ENCODE measurements around the gene FIGNL2. TPM values are rescaled to one million over a fixed set of nuclear protein-coding genes. Genes with fewer than 3 reads are reported as not detected.
"Not testable (repeated sequence)": the region's sequence is repeated elsewhere in the genome, so short reads cannot be mapped to it uniquely, and the experiment has no call there.

The FIGNL2 gene
- total RNA-seq, 1 donor from 2014 or later = 6.7 TPM

GRCh38 chr12:51801027-51801426 lies 47.5 kb downstream of the FIGNL2 start:
- DNase-seq (ENCODE audit: low read depth) (no peak), FAIRE-seq (no peak)
- no peak overlapping the region for H3K27ac ChIP-seq (ENCODE audit: low read depth, low read length)
- no peak overlapping the region for H3K4me3 ChIP-seq (ENCODE audit: insufficient read depth, low read depth, low read length)
- peaks cover 3% of the 10 kb centered on the region for H3K9me3 Mint-ChIP-seq (ENCODE audit: unreplicated experiment)
- H2AFZ ChIP-seq (ENCODE audit: low read depth, low read length) = no peak overlapping the region
- H3K4me1 ChIP-seq (ENCODE audit: insufficient read depth, low read length) = no peaks in the 10 kb centered on the region
- no peak overlapping the region for H3K4me3 Mint-ChIP-seq (ENCODE audit: unreplicated experiment)
- no peaks in the 10 kb centered on the region for H3K27me3 ChIP-seq (ENCODE audit: insufficient read depth, low read length)
- peaks cover 4% of the 10 kb centered on the region for H3K4me1 Mint-ChIP-seq (ENCODE audit: low read depth, unreplicated experiment)
- no peaks in the 10 kb centered on the region for H3K9me3 ChIP-seq (ENCODE audit: insufficient read depth, low read depth, low read length)
- H3K36me3 Mint-ChIP-seq (ENCODE audit: low read depth, unreplicated experiment) = peaks cover 15% of the 10 kb centered on the region
- no peaks in the 10 kb centered on the region for H3K36me3 ChIP-seq (ENCODE audit: insufficient read depth, low read length)
- no peaks in the 10 kb centered on the region for H3K79me2 ChIP-seq (ENCODE audit: insufficient read depth, low read length)
- no peaks in the 10 kb centered on the region for H4K20me1 ChIP-seq (ENCODE audit: insufficient read depth, low read length)
- TF ChIP-seq CTCF (IDR thresholded peaks at IDR 0.05; ENCODE audit: insufficient read depth, low read depth, low read length) (no peak), EZH2 (IDR thresholded peaks at IDR 0.05; ENCODE audit: insufficient read depth, low read length) (no peak)
- no peak overlapping the region for H3K27ac Mint-ChIP-seq (ENCODE audit: unreplicated experiment)
- H3K9ac ChIP-seq (ENCODE audit: low read length) = no peak overlapping the region
- peaks cover 2% of the 10 kb centered on the region for H3K27me3 Mint-ChIP-seq (ENCODE audit: low read depth, unreplicated experiment)
- H3K4me2 ChIP-seq (ENCODE audit: low read length) = no peak overlapping the region

GRCh38 chr12:51798501-51798900 lies 50.0 kb downstream of the FIGNL2 start:
- no peak for DNase-seq (ENCODE audit: low read depth)
- no peak overlapping the region for H3K27ac ChIP-seq (ENCODE audit: low read depth, low read length)
- H3K4me1 ChIP-seq (ENCODE audit: insufficient read depth, low read length) = no peaks in the 10 kb centered on the region
- no peak overlapping the region for H3K9ac ChIP-seq (ENCODE audit: low read length)
- peaks cover 4% of the 10 kb centered on the region for H3K4me1 Mint-ChIP-seq (ENCODE audit: low read depth, unreplicated experiment)
- H3K27me3 ChIP-seq (ENCODE audit: insufficient read depth, low read length) = no peaks in the 10 kb centered on the region
- H3K4me3 ChIP-seq (ENCODE audit: insufficient read depth, low read depth, low read length) = no peak overlapping the region
- H2AFZ ChIP-seq (ENCODE audit: low read depth, low read length) = no peak overlapping the region
- no peaks in the 10 kb centered on the region for H3K36me3 ChIP-seq (ENCODE audit: insufficient read depth, low read length)
- no peaks in the 10 kb centered on the region for H4K20me1 ChIP-seq (ENCODE audit: insufficient read depth, low read length)
- H3K4me2 ChIP-seq (ENCODE audit: low read length) = no peak overlapping the region
- no peaks in the 10 kb centered on the region for H3K9me3 ChIP-seq (ENCODE audit: insufficient read depth, low read depth, low read length)
- FAIRE-seq = no peak
- H3K79me2 ChIP-seq (ENCODE audit: insufficient read depth, low read length) = no peaks in the 10 kb centered on the region
- H3K27ac Mint-ChIP-seq (ENCODE audit: unreplicated experiment) = no peak overlapping the region
- peaks cover 19% of the 10 kb centered on the region for H3K36me3 Mint-ChIP-seq (ENCODE audit: low read depth, unreplicated experiment)
- H3K4me3 Mint-ChIP-seq (ENCODE audit: unreplicated experiment) = no peak overlapping the region
- peaks cover 3% of the 10 kb centered on the region for H3K9me3 Mint-ChIP-seq (ENCODE audit: unreplicated experiment)
- TF ChIP-seq EZH2 (IDR thresholded peaks at IDR 0.05; ENCODE audit: insufficient read depth, low read length) = no peak
- TF ChIP-seq CTCF (IDR thresholded peaks at IDR 0.05; ENCODE audit: insufficient read depth, low read depth, low read length) = no peak
- peaks cover 2% of the 10 kb centered on the region for H3K27me3 Mint-ChIP-seq (ENCODE audit: low read depth, unreplicated experiment)

GRCh38 chr12:51798051-51798450 lies 50.5 kb downstream of the FIGNL2 start:
- H3K4me3 Mint-ChIP-seq (ENCODE audit: unreplicated experiment); DNase-seq (ENCODE audit: low read depth); H3K4me1 ChIP-seq (ENCODE audit: insufficient read depth, low read length); H3K4me3 ChIP-seq (ENCODE audit: insufficient read depth, low read depth, low read length); H2AFZ ChIP-seq (ENCODE audit: low read depth, low read length); H3K9me3 Mint-ChIP-seq (ENCODE audit: unreplicated experiment); H3K9ac ChIP-seq (ENCODE audit: low read length); H3K27ac ChIP-seq (ENCODE audit: low read depth, low read length); H3K79me2 ChIP-seq (ENCODE audit: insufficient read depth, low read length); H3K9me3 ChIP-seq (ENCODE audit: insufficient read depth, low read depth, low read length); H3K4me1 Mint-ChIP-seq (ENCODE audit: low read depth, unreplicated experiment); FAIRE-seq; H3K4me2 ChIP-seq (ENCODE audit: low read length); H3K36me3 ChIP-seq (ENCODE audit: insufficient read depth, low read length); H3K27me3 ChIP-seq (ENCODE audit: insufficient read depth, low read length); H4K20me1 ChIP-seq (ENCODE audit: insufficient read depth, low read length); H3K27ac Mint-ChIP-seq (ENCODE audit: unreplicated experiment); H3K27me3 Mint-ChIP-seq (ENCODE audit: low read depth, unreplicated experiment): not testable (repeated sequence)
- peaks cover 22% of the 10 kb centered on the region for H3K36me3 Mint-ChIP-seq (ENCODE audit: low read depth, unreplicated experiment)
